SIG-M5 treated with dmso at 0.1 percent for 504 hours (cell line): ENCODE measurements around the gene GPX4.
"Not testable (repeated sequence)": the region's sequence is repeated elsewhere in the genome, so short reads cannot be mapped to it uniquely, and the experiment has no call there.

ENCODE experiments used
- DNase-seq: peaks from one replicate; lab custom pipeline; 2025; ENCODE audit not compliant: unreplicated experiment; lab: John Stamatoyannopoulos, UW

GPX4 gene

GRCh38 chr19:1113986-1114483, 10.2 kb downstream of the GPX4 start:
- no peak for DNase-seq

- not testable (repeated sequence) for DNase-seq
Observed at GRCh38 chr19:1114728-1115127, 10.9 kb downstream of the GPX4 start.

GRCh38 chr19:1115646-1116420, 12.0 kb downstream of the GPX4 start:
- no peak for DNase-seq

- no peak for DNase-seq
Observed at GRCh38 chr19:1116726-1117581, 13.2 kb downstream of the GPX4 start.

- no peak for DNase-seq
Observed at GRCh38 chr19:1117654-1118053, 13.9 kb downstream of the GPX4 start.

- no peak for DNase-seq
Observed at GRCh38 chr19:1118999-1119398, 15.2 kb downstream of the GPX4 start.

GRCh38 chr19:1119475-1120217, 15.9 kb downstream of the GPX4 start:
- DNase-seq = no peak

- DNase-seq = no peak
Observed at GRCh38 chr19:1121395-1121794, 17.6 kb downstream of the GPX4 start.

GRCh38 chr19:1122021-1122971, 18.5 kb downstream of the GPX4 start:
- no peak for DNase-seq

- no peak for DNase-seq
Observed at GRCh38 chr19:1122972-1123363, 19.2 kb downstream of the GPX4 start.

- DNase-seq = no peak
Observed at GRCh38 chr19:1123381-1123780, 19.6 kb downstream of the GPX4 start.

GRCh38 chr19:1123885-1124677, 20.3 kb downstream of the GPX4 start:
- DNase-seq = no peak

- no peak for DNase-seq
Observed at GRCh38 chr19:1125601-1126467, 22.0 kb downstream of the GPX4 start.

- no peak for DNase-seq
Observed at GRCh38 chr19:1126984-1127760, 23.4 kb downstream of the GPX4 start.

GRCh38 chr19:1128106-1128505, 24.3 kb downstream of the GPX4 start:
- DNase-seq = no peak

GRCh38 chr19:1129084-1129483, 25.3 kb downstream of the GPX4 start:
- not testable (repeated sequence) for DNase-seq

GRCh38 chr19:1129535-1129934, 25.7 kb downstream of the GPX4 start:
- DNase-seq = no peak
